ENCODE measurements around the gene SYVN1.

- TF ChIP-seq, protein P1, sequence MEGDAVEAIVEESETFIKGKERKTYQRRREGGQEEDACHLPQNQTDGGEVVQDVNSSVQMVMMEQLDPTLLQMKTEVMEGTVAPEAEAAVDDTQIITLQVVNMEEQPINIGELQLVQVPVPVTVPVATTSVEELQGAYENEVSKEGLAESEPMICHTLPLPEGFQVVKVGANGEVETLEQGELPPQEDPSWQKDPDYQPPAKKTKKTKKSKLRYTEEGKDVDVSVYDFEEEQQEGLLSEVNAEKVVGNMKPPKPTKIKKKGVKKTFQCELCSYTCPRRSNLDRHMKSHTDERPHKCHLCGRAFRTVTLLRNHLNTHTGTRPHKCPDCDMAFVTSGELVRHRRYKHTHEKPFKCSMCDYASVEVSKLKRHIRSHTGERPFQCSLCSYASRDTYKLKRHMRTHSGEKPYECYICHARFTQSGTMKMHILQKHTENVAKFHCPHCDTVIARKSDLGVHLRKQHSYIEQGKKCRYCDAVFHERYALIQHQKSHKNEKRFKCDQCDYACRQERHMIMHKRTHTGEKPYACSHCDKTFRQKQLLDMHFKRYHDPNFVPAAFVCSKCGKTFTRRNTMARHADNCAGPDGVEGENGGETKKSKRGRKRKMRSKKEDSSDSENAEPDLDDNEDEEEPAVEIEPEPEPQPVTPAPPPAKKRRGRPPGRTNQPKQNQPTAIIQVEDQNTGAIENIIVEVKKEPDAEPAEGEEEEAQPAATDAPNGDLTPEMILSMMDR (IDR thresholded peaks at IDR 0.05), result peak in 3 of 4 experiments; percentile 33 to 56 (median 56)
- TF ChIP-seq POLR2AphosphoS5 (IDR thresholded peaks at IDR 0.05) (no peak), POLR2A (IDR thresholded peaks at IDR 0.05) (no peak)
Observed at GRCh38 chr11:65078151-65078550, 56.2 kb downstream of the SYVN1 start.
